H1 (cell line): Measurements from ENCODE around the gene UCKL1. TPM values are rescaled to one million over a fixed set of nuclear protein-coding genes. Genes with fewer than 3 reads are reported as not detected.

ENCODE experiments used
- CTCF ChIA-PET: fragments of 300-600 bp; sonication (Branson Sonifier 250); formaldehyde crosslinking; loops from one replicate; lab custom pipeline; 2021; ENCODE audit not compliant: partially characterized antibody; lab: Charles Lee
- POLR2A ChIA-PET: fragments of 300-600 bp; sonication (Branson Sonifier 250); formaldehyde crosslinking; loops from one replicate; lab custom pipeline; 2021; ENCODE audit warnings: inconsistent platforms; ENCODE audit not compliant: partially characterized antibody; lab: Charles Lee
- DNase-seq, 2 experiments: peaks; one replicate each; pipeline versions ENCODE4 v3.0.0 to v3.0.0-alpha.2; 2010 to 2022; ENCODE audit warnings: low spot score in 2 of 2, low read depth in 1 of 2, mixed read lengths in 1 of 2
- FAIRE-seq: peaks from 2 replicates; lab custom pipeline; 2011; peaks lifted over from hg19 to GRCh38; lab: Jason Lieb, UNC
- H2AFZ ChIP-seq: 2 replicates; pipeline ENCODE4 v1.8.1; 2012; ENCODE audit warnings: low read length, inconsistent platforms
- H2AK5ac ChIP-seq: 2 replicates; pipeline ENCODE4 v1.6.1; 2013; ENCODE audit warnings: low read depth, low read length
- H2BK120ac ChIP-seq: replicated peaks from 2 replicates; pipeline ENCODE3; 2013; ENCODE audit warnings: low read depth, low read length, inconsistent platforms
- H2BK12ac ChIP-seq: 2 replicates; pipeline ENCODE4 v1.6.1; 2013; ENCODE audit warnings: low read depth, low read length
- H2BK15ac ChIP-seq: 2 replicates; pipeline ENCODE4 v1.6.1; 2013; ENCODE audit warnings: low read length
- H2BK20ac ChIP-seq: 2 replicates; pipeline ENCODE4 v1.6.1; 2013; ENCODE audit warnings: low read length
- H2BK5ac ChIP-seq: 2 replicates; pipeline ENCODE4 v1.6.1; 2013; ENCODE audit warnings: low read depth, low read length
- H3K14ac ChIP-seq: 2 replicates; pipeline ENCODE4 v1.6.1; 2013; ENCODE audit warnings: inconsistent platforms; ENCODE audit not compliant: insufficient read length
- H3K18ac ChIP-seq: 2 replicates; pipeline ENCODE4 v1.6.1; 2013; ENCODE audit warnings: low read length; ENCODE audit errors: extremely low read depth
- H3K23ac ChIP-seq: 2 replicates; pipeline ENCODE4 v1.6.1; 2013; ENCODE audit warnings: inconsistent platforms; ENCODE audit not compliant: insufficient read length
- H3K23me2 ChIP-seq: 2 replicates; pipeline ENCODE4 v1.6.1; 2013; ENCODE audit warnings: low read depth, low read length
- H3K27ac ChIP-seq: 2 replicates; pipeline ENCODE4 v1.6.1; 2011; ENCODE audit warnings: low read depth, low read length, inconsistent platforms
- H3K27me3 ChIP-seq, 4 experiments: replicated peaks in 1 of 4; 1 replicate in 1 of 4; 2 replicates in 3 of 4; pipeline versions ENCODE4 v1.6.1 to v1.8.1; 2011 to 2013; ENCODE audit warnings: low read length in 3 of 4, mild to moderate bottlenecking in 3 of 4, inconsistent platforms in 2 of 4, mixed read lengths in 2 of 4, moderate library complexity in 1 of 4; ENCODE audit not compliant: control insufficient read depth in 3 of 4, insufficient read depth in 3 of 4; ENCODE audit errors: extremely low read depth in 1 of 4
- H3K36me3 ChIP-seq, 4 experiments: 2 replicates each; pipeline versions ENCODE4 v1.6.1 to v1.8.1; 2011 to 2013; ENCODE audit warnings: mild to moderate bottlenecking in 4 of 4, low read length in 3 of 4, moderate library complexity in 2 of 4, control low read depth in 1 of 4, inconsistent platforms in 1 of 4; ENCODE audit not compliant: insufficient read depth in 4 of 4, control insufficient read depth in 2 of 4
- H3K4ac ChIP-seq: replicated peaks from 2 replicates; pipeline ENCODE3; 2013; ENCODE audit warnings: low read length, low read depth, mixed read lengths, inconsistent platforms; ENCODE audit not compliant: insufficient read length
- H3K4me1 ChIP-seq, 4 experiments: replicated peaks in 1 of 4; 1 replicate in 1 of 4; 2 replicates in 3 of 4; pipeline versions ENCODE4 v1.6.1 to v1.8.1; 2011 to 2013; ENCODE audit warnings: low read length in 3 of 4, inconsistent platforms in 2 of 4, mixed read lengths in 1 of 4; ENCODE audit not compliant: insufficient read depth in 4 of 4, control insufficient read depth in 3 of 4
- H3K4me2 ChIP-seq, 2 experiments: 2 replicates each; pipeline versions ENCODE4 v1.6.1 to v1.8.1; 2011 to 2013; ENCODE audit warnings: low read depth in 2 of 2, low read length in 2 of 2, control low read depth in 1 of 2, inconsistent platforms in 1 of 2, mild to moderate bottlenecking in 1 of 2; ENCODE audit not compliant: insufficient read depth in 1 of 2
- H3K4me3 ChIP-seq, 4 experiments: fragments of 200-600, 300-600 bp in 1 of 4; sonication (generic), shearing (Covaris generic), sonication (Bioruptor Twin) in 1 of 4; 2 replicates each; pipeline versions ENCODE4 v1.5.1 to v1.8.1; 2011 to 2016; ENCODE audit warnings: low read length in 4 of 4, low read depth in 3 of 4, control low read depth in 2 of 4, inconsistent platforms in 2 of 4, mild to moderate bottlenecking in 2 of 4, mixed read lengths in 1 of 4, moderate library complexity in 1 of 4; ENCODE audit not compliant: insufficient read depth in 2 of 4; ENCODE audit errors: extremely low read depth in 1 of 4
- H3K56ac ChIP-seq: replicated peaks from 2 replicates; pipeline ENCODE3; 2013; ENCODE audit warnings: low read depth, mild to moderate bottlenecking, mixed read lengths, low read length, inconsistent platforms; ENCODE audit not compliant: insufficient read length
- H3K79me1 ChIP-seq: 2 replicates; pipeline ENCODE4 v1.6.1; 2013; ENCODE audit warnings: low read depth, low read length, control low read depth
- H3K79me2 ChIP-seq, 2 experiments: 2 replicates each; pipeline versions ENCODE4 v1.6.1 to v1.8.1; 2012 to 2013; ENCODE audit warnings: low read length in 2 of 2, mild to moderate bottlenecking in 2 of 2, inconsistent platforms in 1 of 2; ENCODE audit not compliant: insufficient read depth in 2 of 2, control insufficient read depth in 1 of 2
- H3K9ac ChIP-seq, 4 experiments: replicated peaks in 1 of 4; 1 replicate in 1 of 4; 2 replicates in 3 of 4; pipeline versions ENCODE4 v1.6.1 to v1.8.1; 2011 to 2013; ENCODE audit warnings: low read depth in 3 of 4, low read length in 3 of 4, control low read depth in 2 of 4, mild to moderate bottlenecking in 2 of 4, moderate library complexity in 2 of 4, inconsistent platforms in 1 of 4; ENCODE audit errors: extremely low read depth in 1 of 4
- H3K9me3 ChIP-seq, 2 experiments: 2 replicates each; pipeline versions ENCODE4 v1.6.1 to v1.8.1; 2012 to 2013; ENCODE audit warnings: mild to moderate bottlenecking in 2 of 2, moderate library complexity in 2 of 2, control low read depth in 1 of 2, inconsistent platforms in 1 of 2, low read depth in 1 of 2, low read length in 1 of 2, mixed read lengths in 1 of 2; ENCODE audit not compliant: insufficient read depth in 2 of 2
- H4K20me1 ChIP-seq, 2 experiments: replicated peaks in 1 of 2; 2 replicates each; pipeline versions ENCODE3 to v1.8.1; 2011 to 2013; ENCODE audit warnings: inconsistent platforms in 2 of 2, low read length in 2 of 2, mild to moderate bottlenecking in 1 of 2; ENCODE audit not compliant: insufficient read depth in 2 of 2, control insufficient read depth in 1 of 2
- H4K5ac ChIP-seq: 2 replicates; pipeline ENCODE4 v1.6.1; 2013; ENCODE audit warnings: low read length, low read depth, mixed read lengths, inconsistent platforms; ENCODE audit not compliant: insufficient read length
- H4K8ac ChIP-seq: 2 replicates; pipeline ENCODE4 v1.8.0; 2013; ENCODE audit warnings: mild to moderate bottlenecking, moderate library complexity, low read length, inconsistent platforms; ENCODE audit not compliant: insufficient read depth; ENCODE audit errors: extremely low read depth
- H4K91ac ChIP-seq: replicated peaks from 2 replicates; pipeline ENCODE3; 2013; ENCODE audit warnings: low read length, mixed read lengths, inconsistent platforms; ENCODE audit not compliant: insufficient read length
- CHD2 ChIP-seq: IDR thresholded peaks from 2 replicates; pipeline ENCODE4 v1.6.1; 2012; ENCODE audit warnings: low read length, improper control_type of control experiment
- E2F6 ChIP-seq: IDR thresholded peaks from 2 replicates; pipeline ENCODE4 v1.6.1; 2012; ENCODE audit warnings: inconsistent platforms
- FOSL1 ChIP-seq: IDR thresholded peaks from 2 replicates; pipeline ENCODE4 v1.6.1; 2011; ENCODE audit warnings: mild to moderate bottlenecking, low read depth, low read length, moderate library complexity; ENCODE audit not compliant: insufficient read depth
- HDAC2 ChIP-seq, 2 experiments: fragments of 300-600 bp in 1 of 2; sonication (generic) in 1 of 2; IDR thresholded peaks; 2 replicates each; pipeline ENCODE4 v1.6.1; 2011 to 2012; ENCODE audit warnings: low read depth in 2 of 2, low read length in 2 of 2, mild to moderate bottlenecking in 2 of 2, moderate library complexity in 2 of 2, borderline replicate concordance in 1 of 2, inconsistent platforms in 1 of 2
- HDAC6 ChIP-seq: IDR thresholded peaks from one replicate; pipeline ENCODE4 v1.7.1; 2012; ENCODE audit warnings: low read depth, mild to moderate bottlenecking, inconsistent platforms, low read length, moderate library complexity
- JUND ChIP-seq: IDR thresholded peaks from 2 replicates; pipeline ENCODE4 v1.6.1; 2011; ENCODE audit warnings: mild to moderate bottlenecking, improper control_type of control experiment, low read length
- KDM5A ChIP-seq: fragments of 200-600 bp; IDR thresholded peaks from 2 replicates; pipeline ENCODE4 v1.7.1; 2012; ENCODE audit warnings: mild to moderate bottlenecking, low read length, inconsistent platforms, mixed read lengths
- PHF8 ChIP-seq: fragments of 200-600 bp; sonication (generic); conservative IDR thresholded peaks from 2 replicates; pipeline ENCODE4 v1.7.1; 2012; ENCODE audit warnings: low read depth, mild to moderate bottlenecking, inconsistent platforms, low read length, moderate library complexity
- RBBP5 ChIP-seq: IDR thresholded peaks from 2 replicates; pipeline ENCODE4 v1.7.1; 2012; ENCODE audit warnings: low read depth, mild to moderate bottlenecking, inconsistent platforms, low read length, moderate library complexity, borderline replicate concordance
- RNF2 ChIP-seq: fragments of 200-900, 300-1000 bp; sonication (generic); IDR thresholded peaks from 2 replicates; pipeline ENCODE4 v1.7.1; 2016; ENCODE audit warnings: borderline replicate concordance, low read depth, mild to moderate bottlenecking, antibody characterized with exemption, low read length; ENCODE audit not compliant: poor library complexity, severe bottlenecking; ENCODE audit errors: missing control alignments
- SIRT6 ChIP-seq: IDR thresholded peaks from one replicate; pipeline ENCODE4 v1.7.1; 2012; ENCODE audit warnings: low read length, inconsistent platforms
- SUZ12 ChIP-seq: fragments of 200-600 bp; sonication (generic); IDR thresholded peaks from 2 replicates; pipeline ENCODE4 v1.6.1; 2012; ENCODE audit warnings: mild to moderate bottlenecking, inconsistent platforms, low read length, moderate library complexity, mixed read lengths
- WGBS, 2 experiments: shearing (Covaris generic) in 1 of 2; methylation state at CpG; one replicate each; pipeline versions ENCODE4 v1.1.6 to v1.1.7; 2013 to 2015; ENCODE audit warnings: low lambda C conversion rate in 2 of 2, mixed read lengths in 2 of 2, inconsistent platforms in 1 of 2, low coverage in 1 of 2, missing lambda C conversion rate in 1 of 2; ENCODE audit not compliant: insufficient replicate concordance in 2 of 2, insufficient coverage in 1 of 2, insufficient read length in 1 of 2; ENCODE audit errors: extremely low coverage in 1 of 2, missing lambda C conversion rate in 1 of 2; 5-methylcytosine and 5-hydroxymethylcytosine counted together
- polyA plus RNA-seq, 7 experiments: library from polyadenylated mRNA; depleted of rRNA in 3 of 7; stranded (reverse) in 5 of 7; unstranded in 2 of 7; fragments of >200 nt in 5 of 7; fragments of 200-250 nt in 2 of 7; gene quantifications; 1 replicate in 5 of 7; 2 replicates in 1 of 7; 4 replicates in 1 of 7; pipeline versions ENCODE4 v1.2.1 to v1.2.3, GENCODE V29; 2011 to 2013; ENCODE audit warnings: missing spikeins in 2 of 7, mixed read lengths in 2 of 7
- total RNA-seq: library from RNA; stranded (reverse); fragmentation: NEBNext Ultra II Directional; extraction: Animal tissue kit (Norgen Biotek cat#: 25700); gene quantifications from 2 replicates; pipeline ENCODE4 v1.2.1, GENCODE V29; 2021

UCKL1 gene
- total and polyA plus RNA-seq, 2 of the 8 experiments (the other 6 are each of a cell fraction or from before 2014, with no cell fraction given), result 36.5 to 91.2 TPM

- Histone ChIP-seq H3K36me3 (peaks cover 9 to 31% (median 22%) of the 10 kb centered on the region in 4 experiments; a peak in 6 of 8 replicates), H2BK20ac (no peak overlapping the region; the same call in 1 of the 2 replicates), H4K5ac (peak overlapping the region; percentile 70), H2AK5ac (peak overlapping the region; percentile 53; the same call in 1 of the 2 replicates), H3K79me1 (peaks cover 13% of the 10 kb centered on the region), H3K4me1 (peaks cover 0 to 19% (median 12%) of the 10 kb centered on the region in 4 experiments; a peak in 6 of 7 replicates), H3K27ac (no peak overlapping the region), H2AFZ (no peak overlapping the region), H3K4ac (peak overlapping the region; percentile 78), H2BK120ac (no peak overlapping the region), H4K8ac (no peak overlapping the region), H3K9me3 (peaks cover 3 to 12% of the 10 kb centered on the region in 2 experiments; a peak in 3 of 4 replicates), H4K20me1 (peaks cover 10 to 15% of the 10 kb centered on the region in 2 experiments), H3K9ac (no peak overlapping the region), H3K4me3 (no peak overlapping the region), H3K27me3 (no peaks in the 10 kb centered on the region), H3K4me2 (peak overlapping the region; percentile 33 to 61), H2BK5ac (peak overlapping the region; percentile 58), H2BK12ac (peak overlapping the region; percentile 63; the same call in 1 of the 2 replicates), H3K14ac (no peak overlapping the region), H3K23me2 (peaks cover 8% of the 10 kb centered on the region; the same call in 1 of the 2 replicates), H3K56ac (no peak overlapping the region), H3K18ac (no peak overlapping the region), H4K91ac (no peak overlapping the region), H3K23ac (no peak overlapping the region), H2BK15ac (peak overlapping the region; percentile 46; the same call in 1 of the 2 replicates), H3K79me2 (peaks cover 12 to 23% of the 10 kb centered on the region in 2 experiments; a peak in 3 of 4 replicates)
- CTCF ChIA-PET, result interaction anchor here (0.8 to 1.2 kb wide), 3 partner anchors 16 to 49 kb away, joined by 4 to 6 read pairs (median 4); partner anchors contain the start of gene PRPF6
- FAIRE-seq (no peak), DNase-seq (no peak)
- 60% methylated on average over 3 of the region's 4 CpGs; no CpG with 5 or more reads in 1 of the 2 experiments for WGBS, 2 experiments
- POLR2A ChIA-PET, result interaction anchor here (0.6 to 2.0 kb wide), 4 partner anchors 10 to 22 kb away, joined by 3 to 11 read pairs (median 4); partner anchors contain the start of gene PRPF6
- no peak for TF ChIP-seq SIRT6
- no peak for TF ChIP-seq PHF8
- no peak for TF ChIP-seq HDAC6
- TF ChIP-seq CHD2, result no peak
- no peak for TF ChIP-seq E2F6
- no peak for TF ChIP-seq RBBP5
- no peak for TF ChIP-seq HDAC2 (IDR thresholded peaks at IDR 0.05; ENCODE audit: borderline replicate concordance in 1 of 2, low read depth in 2 of 2, low read length in 2 of 2)
- TF ChIP-seq KDM5A, result no peak
- TF ChIP-seq JUND, result no peak
- TF ChIP-seq FOSL1, result no peak
- TF ChIP-seq RNF2, result no peak
- TF ChIP-seq SUZ12, result no peak
Observed at GRCh38 chr20:63958471-63958870, 2.3 kb upstream of the UCKL1 start.
